Measurements from ENCODE around the gene KRTAP10-1.

Gene KRTAP10-1

DNA sequence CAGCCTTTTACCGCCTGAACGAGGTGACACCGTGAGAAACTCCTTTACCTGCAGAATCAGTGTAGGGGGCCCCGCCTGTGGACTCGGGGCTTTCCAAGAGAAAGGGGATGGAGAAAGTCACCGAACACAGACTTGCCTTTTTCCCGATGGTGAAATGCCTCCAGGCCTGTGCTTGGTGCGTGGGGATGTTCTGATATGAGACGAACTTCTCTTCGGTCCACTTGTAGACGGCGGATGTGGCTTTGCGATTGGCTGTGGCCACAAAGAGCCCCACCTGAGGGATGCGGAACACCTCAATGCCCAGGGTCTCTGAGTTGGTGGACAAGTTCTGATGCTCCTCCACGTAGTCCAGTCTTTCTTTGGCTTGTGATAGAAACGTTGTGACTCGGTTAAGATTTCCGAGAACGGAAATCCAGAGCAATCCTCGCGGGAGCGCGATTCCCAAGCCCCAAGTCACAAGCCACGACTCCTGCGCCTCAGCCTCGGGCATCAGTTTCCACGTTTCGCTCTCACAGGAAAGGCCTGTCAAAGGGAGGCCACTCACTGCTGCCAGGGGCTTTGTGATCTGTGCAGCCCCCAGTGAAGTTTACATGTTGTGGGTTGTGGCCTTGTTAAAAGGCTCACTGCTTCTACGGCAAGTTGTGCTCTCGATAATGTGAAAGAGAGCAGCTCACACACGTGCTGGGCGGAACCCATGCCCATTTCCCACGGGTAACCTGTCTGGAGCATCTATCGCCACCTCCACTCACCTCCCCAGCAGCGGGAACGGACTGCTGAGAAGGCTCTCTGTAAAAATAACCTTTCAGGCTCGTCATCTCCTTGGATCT lies 12.6 kb downstream of the KRTAP10-1 start:
- DNase-seq: no peak

DNA sequence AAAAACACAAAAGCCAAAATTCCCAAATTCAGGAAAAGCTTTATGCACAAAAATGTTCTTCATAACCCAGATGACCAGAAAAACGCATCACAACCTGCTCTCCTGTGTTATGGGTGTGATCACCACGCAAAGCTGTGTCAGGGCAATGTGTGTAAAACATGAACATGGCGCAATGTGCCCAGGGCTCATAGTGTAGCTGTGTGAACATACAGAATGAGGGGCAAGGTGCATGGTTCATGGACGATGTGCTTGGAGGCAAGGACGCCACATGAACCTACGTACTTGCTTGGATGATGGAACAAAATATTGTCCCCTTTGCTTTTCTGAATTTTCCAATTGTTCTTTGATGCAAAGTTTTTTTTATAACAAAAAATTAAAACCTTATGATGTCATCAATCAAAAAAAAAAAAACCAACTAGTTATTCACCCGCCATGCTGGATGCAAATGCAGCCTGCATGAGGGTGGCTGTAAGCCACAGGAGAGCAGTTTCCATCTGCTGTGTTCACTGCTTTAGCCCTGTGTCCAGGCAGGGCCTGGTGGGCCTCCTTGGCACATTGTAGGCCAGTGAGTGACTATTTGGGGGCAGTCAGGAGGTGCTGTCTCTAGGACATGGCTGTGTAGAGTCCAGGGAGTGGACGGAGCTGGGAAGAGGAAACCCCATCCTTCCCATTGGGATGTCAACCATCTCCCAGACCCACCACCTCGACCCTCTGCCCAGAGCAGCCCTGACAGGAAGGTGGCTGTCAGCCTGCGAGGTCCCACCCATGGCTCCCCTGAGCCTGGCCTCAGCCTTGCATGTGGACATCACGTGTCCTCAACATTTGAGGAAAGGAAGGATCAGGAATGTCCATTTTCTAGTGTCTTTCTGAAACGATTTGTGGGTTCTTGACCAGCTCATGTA lies 13.6 kb downstream of the KRTAP10-1 start:
- no peak for DNase-seq

DNA sequence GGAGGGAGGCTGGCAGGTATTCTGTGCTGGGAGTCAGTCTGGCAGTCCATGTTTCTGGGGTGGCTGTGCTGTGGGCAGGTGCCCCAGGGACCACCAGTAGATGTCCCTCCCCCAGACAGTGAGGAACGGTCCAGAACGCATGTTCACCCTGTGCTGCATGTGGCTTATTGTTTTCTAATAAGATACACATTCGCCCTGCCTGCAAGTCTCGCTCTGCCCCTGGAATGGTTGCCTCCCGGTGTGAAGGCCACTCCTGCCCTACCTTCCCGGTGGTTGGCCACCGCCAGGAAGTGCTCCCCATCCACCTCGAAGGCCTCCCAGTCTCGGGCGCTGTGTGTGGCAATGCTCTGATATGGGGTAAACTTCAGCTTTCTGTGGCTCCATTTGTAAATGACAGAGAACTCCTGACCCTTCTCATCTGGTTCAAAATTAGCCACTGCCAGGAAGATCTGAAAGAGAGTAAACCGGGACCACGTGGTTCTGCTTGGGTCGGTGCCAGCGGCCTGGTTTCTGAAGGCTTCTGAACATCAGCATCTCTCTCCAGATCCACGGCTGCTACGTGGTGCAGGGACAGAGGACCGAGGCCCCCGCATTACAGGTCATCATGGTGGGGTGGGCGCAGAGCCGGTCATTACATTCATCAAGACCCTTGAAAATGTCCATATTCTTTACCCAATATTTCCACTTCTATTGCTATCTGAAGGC lies 14.5 kb downstream of the KRTAP10-1 start:
- no peak for DNase-seq

DNA sequence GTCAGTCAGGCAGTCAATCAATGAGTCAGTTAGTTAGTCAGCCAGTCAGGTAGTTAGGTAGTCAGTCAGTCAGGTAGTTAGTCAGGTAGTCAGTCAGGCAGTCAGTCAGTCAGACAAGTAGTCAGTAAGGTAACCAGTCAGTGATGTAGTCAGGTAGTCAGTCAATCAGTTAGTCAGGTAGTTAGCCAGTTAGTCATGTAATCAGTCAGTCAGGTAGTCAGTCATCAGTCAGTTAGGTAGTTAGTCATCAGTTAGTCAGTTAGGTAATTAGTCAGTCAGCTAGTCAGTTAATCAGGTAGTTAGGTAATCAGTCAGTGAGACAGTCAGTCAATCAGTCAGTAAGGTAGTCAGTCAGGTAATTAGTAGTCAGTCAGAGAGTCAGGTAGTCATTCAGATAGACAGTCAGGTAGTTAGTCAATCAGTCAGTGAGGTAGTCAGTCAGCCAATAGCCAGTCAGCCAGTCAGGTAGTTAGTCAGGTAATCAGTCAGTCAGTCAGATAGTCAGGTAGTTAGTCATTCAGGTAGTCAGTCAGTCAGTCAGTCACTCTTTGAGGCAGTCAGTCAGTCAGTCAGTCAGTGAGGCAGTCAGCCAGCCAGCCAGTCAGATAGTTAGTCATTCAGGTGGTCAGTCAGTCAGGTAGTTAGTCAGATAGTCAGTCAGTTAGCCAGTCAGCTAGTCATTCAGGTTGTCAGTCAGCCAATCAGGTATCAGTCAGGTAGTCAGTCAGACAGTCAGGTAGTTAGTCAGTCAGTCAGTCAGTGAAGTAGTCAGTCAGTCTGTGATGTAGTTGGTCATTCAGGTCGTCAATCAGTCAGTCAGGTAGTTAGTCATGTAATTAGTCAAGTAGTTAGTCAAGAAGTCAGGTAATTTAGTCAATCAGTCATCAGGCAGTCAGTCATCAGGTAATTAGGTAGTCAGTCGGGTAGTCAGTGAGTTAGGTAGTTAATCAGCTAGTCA lies 15.3 kb downstream of the KRTAP10-1 start:
- no peak for DNase-seq

DNA sequence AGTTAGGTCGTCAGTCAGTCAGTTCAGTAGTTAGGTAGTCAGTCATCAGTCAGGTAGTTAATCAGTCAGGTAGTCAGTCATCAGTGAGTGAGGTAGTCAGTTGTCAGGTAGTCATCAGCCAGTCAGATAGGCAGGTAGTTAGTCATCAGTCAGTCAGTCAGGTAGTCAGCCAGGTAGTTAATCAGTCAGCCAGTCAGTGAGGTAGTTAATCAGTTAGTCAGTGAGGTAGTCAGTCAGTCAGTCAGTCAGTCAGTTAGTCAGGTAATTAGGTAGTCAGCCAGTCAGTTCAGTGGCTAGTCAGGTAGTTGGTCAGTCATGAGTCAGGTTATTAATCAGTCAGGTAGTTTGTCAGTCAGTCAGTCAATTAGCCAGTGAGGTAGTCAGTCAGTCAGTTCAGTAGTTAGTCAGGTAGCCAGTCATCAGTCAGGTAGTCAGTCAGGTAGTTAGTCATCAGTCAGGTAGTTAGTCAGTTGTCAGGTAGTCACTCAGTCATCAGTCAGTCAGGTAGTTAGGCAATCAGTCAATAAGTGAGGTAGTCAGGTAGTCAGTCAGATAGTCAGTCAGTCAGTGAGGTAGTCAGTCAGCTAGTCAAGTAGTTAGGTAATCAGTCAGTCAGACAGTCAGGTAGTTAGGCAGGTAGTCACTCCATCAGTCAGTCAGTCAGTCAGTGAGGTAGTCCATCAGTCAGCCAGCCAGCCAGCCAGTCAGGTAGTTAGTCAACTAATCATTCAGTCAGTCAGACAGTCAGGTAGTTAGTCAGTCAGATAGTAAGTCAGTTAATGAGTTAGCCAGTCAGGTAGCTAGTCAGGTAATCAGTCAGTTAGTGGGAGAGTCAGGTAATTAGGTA lies 16.2 kb downstream of the KRTAP10-1 start:
- no peak for DNase-seq

DNA sequence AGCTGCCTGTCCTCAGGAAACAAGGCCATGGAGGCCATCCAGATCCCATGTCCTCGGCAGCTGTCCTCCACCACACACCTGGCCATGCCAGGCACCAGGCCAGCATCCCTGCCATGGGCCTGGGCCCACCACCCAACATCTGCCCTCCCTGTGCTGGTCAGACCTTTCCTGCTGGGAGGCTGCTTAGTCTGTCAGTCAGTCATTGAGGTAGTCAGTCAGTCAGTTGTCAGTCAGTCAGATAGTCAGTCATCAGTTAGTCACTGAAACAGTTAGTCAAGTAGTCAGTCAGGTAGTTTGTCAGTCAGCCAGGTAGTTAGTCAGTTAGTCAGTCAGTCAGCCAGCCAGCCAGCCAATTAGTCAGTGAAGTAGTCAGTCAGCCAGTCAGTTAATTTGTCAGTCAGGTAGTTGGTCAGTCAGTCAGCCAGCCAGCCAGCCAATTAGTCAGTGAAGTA lies 17.2 kb downstream of the KRTAP10-1 start:
- no peak for DNase-seq

DNA sequence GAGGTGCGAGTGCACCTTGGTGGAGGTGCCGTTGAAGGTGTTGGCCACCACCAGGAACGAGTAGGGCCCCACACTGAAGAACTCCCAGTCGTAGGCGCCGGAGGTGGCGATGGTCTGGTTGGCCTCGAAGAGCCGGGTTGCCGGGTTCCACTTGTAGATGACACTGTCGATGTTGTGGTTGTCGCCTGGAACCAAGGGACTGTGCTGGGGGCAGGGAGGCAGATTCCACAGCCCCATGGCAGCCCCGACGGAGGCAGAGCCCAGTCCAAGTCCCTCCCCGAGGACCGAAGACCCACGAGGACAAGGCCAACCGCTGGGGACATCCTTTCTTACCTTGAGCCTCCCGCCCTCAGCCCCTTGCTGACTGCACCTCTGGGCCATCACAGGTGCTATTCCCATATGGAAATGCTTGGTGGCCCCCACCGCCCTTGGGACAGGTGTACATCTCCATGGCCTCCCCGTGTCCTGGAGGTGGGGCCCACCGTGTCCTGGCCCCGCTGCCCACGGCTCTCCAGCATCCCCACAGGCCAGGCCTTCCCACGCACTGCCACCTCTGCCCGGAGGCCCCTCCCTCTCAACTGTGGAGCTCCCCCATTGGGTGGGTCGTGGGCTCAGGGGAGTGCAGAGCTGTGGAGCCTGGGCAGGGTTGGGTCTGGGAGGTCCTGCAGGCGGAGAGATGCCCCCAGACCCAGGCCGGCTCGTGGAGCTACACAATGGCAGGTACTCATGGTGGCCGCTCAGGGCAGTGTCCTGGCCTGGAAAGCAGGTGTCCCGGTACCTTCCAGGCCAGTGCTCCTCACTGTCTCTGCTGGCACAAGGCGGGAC lies 17.9 kb downstream of the KRTAP10-1 start:
- no peak for DNase-seq

DNA sequence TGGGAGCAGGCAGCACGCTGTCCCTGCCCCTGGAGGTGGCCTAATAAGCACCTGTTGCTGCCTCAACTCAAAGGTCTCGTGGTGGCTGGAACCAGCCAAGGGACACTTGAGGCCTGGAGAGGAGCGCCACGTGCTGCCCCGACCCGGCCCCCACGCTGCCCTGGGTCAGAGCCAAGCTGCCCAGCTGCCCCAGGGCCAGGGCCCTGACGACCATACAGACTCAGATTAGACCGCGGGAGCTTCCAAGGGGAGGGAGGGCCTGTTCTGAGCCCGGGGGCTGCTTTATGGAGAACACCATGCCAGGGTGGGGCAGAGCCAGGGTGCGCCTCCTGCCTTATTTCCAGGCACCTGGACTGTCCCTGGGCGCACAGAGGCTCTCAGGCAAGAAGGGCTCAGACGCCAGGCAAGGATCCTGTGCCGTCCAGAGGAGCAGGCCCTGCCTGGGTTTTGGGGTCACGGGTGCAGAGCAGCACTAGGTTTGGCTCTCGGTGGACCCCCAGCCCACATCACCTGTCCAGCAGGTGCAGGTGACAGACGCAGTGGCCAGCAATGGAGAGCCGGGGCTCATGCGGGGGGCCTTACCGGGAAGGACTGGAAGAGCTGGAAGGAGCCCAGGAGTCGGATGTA lies 18.6 kb downstream of the KRTAP10-1 start:
- DNase-seq: no peak

DNA sequence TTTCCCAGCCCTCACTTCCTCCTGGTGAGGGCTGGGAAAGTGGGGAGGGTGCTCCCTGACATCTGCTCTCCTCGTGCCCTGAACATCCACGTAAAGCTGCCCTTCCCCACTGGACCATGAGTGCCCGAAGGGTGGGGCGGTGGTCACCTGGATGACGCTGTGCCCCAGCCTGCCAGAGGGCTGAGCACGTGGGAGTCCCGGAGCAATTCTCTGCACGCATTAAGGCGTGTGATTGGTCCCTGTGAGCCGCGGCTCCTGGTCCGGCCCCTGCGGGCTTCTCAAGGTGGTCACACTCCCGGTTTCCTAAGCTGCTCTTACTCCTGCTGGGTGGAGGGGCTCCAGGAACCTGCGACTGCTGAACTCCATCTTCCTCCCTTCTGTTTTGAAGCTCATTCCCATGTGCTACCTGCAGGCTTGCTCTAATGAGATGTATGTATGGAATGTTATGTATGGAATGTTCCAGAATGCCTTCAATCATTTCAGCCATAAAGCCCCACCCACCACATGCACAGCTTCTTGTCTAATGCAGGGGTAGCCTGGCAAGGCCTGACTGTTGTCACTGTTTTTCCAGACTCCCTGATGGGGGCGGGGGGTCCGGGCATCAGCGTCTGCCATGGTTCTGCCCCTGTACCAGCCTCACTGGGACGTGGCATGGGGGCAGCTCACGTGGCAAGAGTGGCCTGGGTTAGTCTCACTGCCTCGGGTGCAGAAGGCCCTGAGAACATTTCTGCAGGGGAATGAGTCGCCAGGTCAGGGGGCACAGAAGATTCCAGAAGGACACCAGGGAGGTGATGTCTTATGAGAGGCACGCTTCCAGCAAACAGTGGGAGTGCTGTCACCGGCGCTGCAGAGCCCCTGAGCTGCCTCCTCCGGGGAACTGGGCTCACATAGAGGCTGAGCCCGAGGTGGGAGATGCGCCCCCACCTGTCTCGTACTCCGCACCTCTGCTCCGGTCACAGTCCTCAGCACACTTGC lies 19.4 kb downstream of the KRTAP10-1 start:
- DNase-seq: no peak

DNA sequence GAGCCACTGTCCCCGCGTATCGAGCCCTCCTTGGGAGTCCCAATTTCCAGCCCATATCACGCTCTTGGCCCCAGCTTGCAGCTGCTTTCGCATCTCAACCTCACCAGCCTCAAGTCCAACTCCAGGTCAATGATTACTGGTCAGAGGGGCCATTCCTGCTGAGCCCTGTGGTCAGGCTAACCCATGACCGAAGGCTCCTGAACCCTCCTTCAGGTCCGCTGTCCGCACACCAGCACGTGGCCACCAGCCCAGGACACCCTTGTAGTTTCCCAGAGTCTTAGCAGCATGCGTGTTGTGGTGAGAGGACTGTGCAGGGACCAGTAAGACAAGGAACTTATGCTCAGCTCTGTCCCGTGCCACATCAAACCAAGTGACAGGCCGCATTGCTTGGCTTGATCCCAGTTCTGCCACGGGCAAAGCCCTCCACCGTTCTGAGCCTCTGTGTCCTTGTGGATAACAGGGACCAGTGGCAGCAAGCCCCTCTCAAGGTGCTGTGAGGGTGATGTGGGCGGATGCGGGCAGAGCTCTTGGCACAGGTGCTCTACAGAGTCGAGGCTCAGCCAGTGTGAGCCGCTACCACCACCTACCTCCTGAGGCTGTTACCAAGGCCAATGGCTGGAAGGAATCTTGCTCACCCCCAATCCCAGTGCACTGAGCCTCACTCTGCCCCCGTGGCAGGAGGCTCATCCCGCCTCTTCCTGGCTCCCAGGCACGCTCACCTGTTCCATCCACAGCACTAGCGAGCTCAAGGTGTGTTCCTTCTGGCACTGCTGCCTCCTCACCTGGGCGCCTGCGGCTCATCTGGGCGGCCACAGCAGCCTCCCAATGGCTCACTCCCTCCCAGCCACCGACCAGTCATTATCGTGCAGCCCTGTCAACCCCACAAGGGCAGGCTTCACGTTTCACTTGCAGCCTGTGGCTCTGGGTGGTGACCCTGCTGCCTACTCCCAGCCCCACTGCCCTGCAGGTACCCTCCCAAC lies 20.4 kb downstream of the KRTAP10-1 start:
- DNase-seq: no peak

DNA sequence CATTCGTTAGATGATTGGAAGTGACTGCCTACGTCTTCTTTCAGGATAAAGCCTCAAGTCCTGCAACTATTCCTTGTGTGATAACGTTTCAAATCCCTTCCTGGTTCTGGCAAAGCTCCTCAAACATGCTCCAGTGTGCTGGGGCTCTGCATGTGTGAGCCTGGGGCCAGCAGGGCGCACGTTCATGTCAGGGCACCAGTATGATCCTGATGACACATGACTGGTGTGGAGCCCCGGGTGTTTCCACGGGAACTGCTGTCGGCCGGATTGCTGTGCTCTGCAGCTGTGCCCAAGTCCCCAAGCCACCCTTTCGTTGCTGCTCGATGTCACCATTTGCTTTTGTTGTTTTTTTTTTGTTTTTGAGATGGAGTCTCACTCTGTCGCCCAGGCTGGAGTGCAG lies 21.3 kb downstream of the KRTAP10-1 start:
- no peak for DNase-seq

DNA sequence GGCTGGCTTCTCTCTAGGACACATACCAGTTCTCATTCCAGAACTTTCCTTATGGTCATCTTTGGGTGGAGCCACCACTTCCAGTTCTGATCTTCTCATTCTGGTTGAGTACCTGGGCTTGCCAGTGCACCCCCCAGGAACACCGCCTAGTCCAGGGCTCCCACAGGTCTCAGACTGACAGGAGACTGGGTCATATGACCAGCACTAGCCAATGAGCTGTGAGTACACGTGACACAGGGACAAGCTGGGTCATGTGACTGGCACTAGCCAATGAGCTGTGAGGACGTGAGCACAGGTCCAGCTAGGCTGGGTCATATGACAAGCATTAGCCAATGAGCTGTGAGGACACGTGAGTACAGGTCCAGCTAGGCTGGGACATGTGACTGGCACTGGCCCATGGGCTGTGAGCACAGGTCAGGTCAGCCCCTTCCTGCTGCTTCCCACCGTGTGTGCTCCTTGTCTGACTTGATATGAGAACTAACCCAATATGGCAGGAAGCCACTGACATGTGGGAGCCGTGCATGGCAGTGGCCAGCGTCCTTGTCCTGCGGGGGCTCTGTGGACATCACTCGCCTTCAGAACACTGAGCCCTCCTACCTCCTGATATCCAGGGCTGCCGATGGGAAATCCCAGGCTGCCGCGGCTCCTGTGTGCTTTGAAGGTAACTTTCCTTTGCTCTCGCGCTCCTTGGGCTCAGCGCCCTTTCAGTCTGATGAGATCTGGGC lies 22.7 kb downstream of the KRTAP10-1 start:
- DNase-seq: no peak

DNA sequence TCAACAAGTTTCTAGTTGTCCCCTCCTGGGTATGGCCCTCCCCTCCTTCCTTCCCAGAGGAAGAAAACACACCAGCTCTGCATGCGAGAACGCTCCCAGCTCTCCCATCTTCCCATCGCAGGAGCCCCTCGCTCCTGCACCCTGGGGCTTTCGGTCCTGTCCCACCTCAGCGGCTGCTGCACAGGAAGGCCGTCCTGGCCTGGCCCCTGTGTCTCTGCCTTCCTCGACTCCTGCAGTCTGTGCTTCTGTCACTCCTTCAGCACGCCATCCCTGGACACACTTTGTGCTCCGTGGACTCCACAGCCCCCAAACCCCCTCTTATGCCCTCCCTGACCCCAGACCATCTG lies 23.2 kb downstream of the KRTAP10-1 start:
- DNase-seq: no peak

DNA sequence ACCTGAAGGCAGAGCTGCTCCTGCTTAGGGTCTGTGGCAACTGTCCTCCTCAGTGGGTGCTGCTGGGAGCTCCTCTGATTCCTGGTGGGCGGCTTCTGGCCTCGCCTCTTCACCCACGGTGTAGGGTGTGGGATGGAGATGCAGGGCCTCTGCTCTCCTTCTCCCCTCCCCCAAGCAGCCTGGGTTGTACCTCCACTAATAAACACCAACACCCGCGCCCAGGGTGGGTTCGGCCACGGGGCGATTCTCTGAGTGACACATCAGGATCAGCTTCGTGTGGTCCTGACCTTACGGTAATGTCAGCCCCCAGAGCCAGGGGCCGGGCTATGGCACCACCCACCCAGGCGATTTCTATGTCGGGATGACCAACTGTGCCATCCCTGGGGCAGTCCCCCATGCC lies 23.7 kb downstream of the KRTAP10-1 start:
- DNase-seq: no peak

DNA sequence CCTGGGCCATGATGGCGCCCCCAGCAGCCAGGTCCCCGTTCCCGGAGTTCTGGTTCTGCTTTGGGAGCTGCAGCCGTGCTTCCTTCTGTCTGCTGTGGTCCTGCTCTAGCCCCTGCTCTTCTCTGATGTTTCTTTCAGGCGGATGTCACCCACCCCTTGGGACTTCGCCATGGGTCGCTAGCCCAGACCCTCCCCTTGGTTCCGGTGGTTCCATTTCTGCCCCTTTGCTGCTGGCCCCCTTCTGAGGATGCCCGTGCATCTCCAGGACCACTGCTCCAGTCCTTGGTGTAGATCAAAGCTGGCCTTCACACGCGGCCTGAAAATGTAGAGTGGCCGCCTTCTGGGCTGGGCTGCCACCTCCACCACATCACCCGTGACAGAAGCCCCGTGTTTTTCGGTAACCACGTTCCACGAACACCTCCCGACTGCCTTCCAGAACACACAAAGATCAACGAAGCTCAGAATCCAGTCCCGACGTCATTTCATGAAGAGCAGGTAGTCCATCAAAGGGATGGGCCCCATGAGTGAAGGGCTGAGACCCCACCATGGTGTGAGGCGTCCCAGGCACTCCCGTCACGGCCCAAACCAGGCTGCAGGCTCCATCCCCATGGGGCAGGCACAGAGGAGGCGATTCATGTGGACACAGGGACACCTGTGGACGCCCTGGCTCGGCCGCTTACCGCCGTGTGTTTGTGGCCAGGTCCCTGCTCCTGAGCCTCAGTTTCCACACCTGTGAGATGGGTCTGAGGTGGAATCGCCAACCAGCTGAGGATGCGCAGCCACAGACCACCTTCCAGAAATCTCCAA lies 24.4 kb downstream of the KRTAP10-1 start:
- no peak for DNase-seq
